HepG2 (cell line): ENCODE data around the gene HBG1.

ENCODE experiments used
- RAD51 ChIP-seq: fragments of 450-650 bp; IDR thresholded peaks from 2 replicates; pipeline ENCODE4 v1.6.1; 2016; ENCODE audit warnings: borderline replicate concordance
- SIN3A ChIP-seq: IDR thresholded peaks from 2 replicates; pipeline ENCODE4 v1.6.1; 2011; ENCODE audit warnings: low read depth, mild to moderate bottlenecking, control low read depth, low read length, borderline replicate concordance
- ZNF720 ChIP-seq: sonication (generic); formaldehyde crosslinking; IDR thresholded peaks from 2 replicates; pipeline ENCODE4 v1.4.0; 2020; ENCODE audit warnings: missing genetic modification reagents
- TF ChIP-seq, protein P1 (sequence below): sonication (generic); formaldehyde crosslinking; IDR thresholded peaks from 2 replicates; pipeline ENCODE4 v1.8.1; 2022; ENCODE audit warnings: mild to moderate bottlenecking, missing genetic modification reagents
- TF ChIP-seq, protein P2 (sequence below): sonication (generic); formaldehyde crosslinking; IDR thresholded peaks from 2 replicates; pipeline ENCODE4 v1.5.0; 2020; ENCODE audit warnings: mild to moderate bottlenecking, missing genetic modification reagents, moderate library complexity

DNA sequence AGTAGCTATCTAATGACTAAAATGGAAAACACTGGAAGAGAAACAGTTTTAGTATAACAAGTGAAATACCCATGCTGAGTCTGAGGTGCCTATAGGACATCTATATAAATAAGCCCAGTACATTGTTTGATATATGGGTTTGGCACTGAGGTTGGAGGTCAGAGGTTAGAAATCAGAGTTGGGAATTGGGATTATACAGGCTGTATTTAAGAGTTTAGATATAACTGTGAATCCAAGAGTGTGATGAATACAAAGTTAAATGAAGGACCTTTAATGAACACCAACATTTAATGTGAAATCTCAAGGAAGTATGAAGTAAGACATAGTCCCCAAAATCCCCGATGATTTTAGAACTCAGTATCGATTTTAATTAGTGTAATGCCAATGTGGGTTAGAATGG is 12.2 kb downstream of the HBG1 start:
- no peak for TF ChIP-seq RAD51
- TF ChIP-seq, protein P1, sequence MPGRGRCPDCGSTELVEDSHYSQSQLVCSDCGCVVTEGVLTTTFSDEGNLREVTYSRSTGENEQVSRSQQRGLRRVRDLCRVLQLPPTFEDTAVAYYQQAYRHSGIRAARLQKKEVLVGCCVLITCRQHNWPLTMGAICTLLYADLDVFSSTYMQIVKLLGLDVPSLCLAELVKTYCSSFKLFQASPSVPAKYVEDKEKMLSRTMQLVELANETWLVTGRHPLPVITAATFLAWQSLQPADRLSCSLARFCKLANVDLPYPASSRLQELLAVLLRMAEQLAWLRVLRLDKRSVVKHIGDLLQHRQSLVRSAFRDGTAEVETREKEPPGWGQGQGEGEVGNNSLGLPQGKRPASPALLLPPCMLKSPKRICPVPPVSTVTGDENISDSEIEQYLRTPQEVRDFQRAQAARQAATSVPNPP: no peak
- TF ChIP-seq, protein P2, sequence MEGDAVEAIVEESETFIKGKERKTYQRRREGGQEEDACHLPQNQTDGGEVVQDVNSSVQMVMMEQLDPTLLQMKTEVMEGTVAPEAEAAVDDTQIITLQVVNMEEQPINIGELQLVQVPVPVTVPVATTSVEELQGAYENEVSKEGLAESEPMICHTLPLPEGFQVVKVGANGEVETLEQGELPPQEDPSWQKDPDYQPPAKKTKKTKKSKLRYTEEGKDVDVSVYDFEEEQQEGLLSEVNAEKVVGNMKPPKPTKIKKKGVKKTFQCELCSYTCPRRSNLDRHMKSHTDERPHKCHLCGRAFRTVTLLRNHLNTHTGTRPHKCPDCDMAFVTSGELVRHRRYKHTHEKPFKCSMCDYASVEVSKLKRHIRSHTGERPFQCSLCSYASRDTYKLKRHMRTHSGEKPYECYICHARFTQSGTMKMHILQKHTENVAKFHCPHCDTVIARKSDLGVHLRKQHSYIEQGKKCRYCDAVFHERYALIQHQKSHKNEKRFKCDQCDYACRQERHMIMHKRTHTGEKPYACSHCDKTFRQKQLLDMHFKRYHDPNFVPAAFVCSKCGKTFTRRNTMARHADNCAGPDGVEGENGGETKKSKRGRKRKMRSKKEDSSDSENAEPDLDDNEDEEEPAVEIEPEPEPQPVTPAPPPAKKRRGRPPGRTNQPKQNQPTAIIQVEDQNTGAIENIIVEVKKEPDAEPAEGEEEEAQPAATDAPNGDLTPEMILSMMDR (CRISPR knock-in tag): no peak
- TF ChIP-seq SIN3A: no peak
- no peak for TF ChIP-seq ZNF720
